ENCODE data around the gene PLCB2.

DNA sequence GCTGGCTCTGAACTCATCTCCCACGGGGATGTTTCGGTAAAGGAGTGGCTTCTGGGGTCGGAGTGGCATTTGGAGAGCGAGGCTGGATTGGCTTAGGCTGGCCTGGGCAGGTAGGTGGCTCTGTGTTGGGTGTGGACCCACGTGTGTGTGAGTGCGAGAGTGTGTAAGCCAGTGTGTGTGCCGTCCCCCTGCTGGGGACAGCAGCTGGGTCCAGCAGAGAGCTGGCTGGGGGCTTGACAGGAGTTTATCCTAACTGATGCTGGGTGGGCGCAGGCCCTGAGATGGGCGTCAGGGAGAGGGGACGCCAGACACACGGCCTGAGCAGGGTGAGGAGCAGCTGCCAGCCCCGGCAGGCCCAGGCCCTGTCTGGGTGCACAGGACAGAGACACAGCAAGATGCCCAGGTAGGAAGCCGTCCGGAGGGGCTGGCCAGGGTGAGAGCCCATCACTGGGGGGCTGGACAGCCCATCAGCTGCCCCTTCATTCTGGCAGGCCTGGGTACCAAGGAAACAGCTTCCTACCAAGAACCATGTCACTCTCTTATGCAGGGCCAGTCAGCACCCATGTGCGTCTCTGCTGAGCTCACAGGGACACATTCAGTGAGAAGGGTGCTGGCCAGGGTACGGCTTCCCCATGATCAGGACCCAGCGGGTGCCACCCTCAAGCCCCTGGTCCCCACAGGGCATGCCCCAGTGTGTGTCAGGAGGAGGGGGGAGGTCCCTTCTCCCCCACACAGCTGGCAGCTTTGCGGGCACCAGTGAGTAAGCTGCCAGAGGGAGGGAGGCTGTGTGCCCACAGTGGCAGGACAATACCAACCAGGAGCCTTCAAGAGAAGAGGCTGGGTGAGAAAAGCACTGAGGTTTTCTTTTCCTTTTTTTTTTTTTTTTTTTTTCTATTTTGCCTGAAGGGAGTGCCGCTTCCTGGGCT lies 67.8 kb downstream of the PLCB2 start:
- TF ChIP-seq, protein P1, sequence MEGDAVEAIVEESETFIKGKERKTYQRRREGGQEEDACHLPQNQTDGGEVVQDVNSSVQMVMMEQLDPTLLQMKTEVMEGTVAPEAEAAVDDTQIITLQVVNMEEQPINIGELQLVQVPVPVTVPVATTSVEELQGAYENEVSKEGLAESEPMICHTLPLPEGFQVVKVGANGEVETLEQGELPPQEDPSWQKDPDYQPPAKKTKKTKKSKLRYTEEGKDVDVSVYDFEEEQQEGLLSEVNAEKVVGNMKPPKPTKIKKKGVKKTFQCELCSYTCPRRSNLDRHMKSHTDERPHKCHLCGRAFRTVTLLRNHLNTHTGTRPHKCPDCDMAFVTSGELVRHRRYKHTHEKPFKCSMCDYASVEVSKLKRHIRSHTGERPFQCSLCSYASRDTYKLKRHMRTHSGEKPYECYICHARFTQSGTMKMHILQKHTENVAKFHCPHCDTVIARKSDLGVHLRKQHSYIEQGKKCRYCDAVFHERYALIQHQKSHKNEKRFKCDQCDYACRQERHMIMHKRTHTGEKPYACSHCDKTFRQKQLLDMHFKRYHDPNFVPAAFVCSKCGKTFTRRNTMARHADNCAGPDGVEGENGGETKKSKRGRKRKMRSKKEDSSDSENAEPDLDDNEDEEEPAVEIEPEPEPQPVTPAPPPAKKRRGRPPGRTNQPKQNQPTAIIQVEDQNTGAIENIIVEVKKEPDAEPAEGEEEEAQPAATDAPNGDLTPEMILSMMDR (IDR thresholded peaks at IDR 0.05; ENCODE audit: insufficient read depth, low read length): no peak
- no peak for TF ChIP-seq POLR2AphosphoS5 (IDR thresholded peaks at IDR 0.05; ENCODE audit: low read depth)
- TF ChIP-seq, protein P2, sequence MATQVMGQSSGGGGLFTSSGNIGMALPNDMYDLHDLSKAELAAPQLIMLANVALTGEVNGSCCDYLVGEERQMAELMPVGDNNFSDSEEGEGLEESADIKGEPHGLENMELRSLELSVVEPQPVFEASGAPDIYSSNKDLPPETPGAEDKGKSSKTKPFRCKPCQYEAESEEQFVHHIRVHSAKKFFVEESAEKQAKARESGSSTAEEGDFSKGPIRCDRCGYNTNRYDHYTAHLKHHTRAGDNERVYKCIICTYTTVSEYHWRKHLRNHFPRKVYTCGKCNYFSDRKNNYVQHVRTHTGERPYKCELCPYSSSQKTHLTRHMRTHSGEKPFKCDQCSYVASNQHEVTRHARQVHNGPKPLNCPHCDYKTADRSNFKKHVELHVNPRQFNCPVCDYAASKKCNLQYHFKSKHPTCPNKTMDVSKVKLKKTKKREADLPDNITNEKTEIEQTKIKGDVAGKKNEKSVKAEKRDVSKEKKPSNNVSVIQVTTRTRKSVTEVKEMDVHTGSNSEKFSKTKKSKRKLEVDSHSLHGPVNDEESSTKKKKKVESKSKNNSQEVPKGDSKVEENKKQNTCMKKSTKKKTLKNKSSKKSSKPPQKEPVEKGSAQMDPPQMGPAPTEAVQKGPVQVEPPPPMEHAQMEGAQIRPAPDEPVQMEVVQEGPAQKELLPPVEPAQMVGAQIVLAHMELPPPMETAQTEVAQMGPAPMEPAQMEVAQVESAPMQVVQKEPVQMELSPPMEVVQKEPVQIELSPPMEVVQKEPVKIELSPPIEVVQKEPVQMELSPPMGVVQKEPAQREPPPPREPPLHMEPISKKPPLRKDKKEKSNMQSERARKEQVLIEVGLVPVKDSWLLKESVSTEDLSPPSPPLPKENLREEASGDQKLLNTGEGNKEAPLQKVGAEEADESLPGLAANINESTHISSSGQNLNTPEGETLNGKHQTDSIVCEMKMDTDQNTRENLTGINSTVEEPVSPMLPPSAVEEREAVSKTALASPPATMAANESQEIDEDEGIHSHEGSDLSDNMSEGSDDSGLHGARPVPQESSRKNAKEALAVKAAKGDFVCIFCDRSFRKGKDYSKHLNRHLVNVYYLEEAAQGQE (IDR thresholded peaks at IDR 0.05; ENCODE audit: insufficient replicate concordance, low read depth): no peak
- TF ChIP-seq GABPA (IDR thresholded peaks at IDR 0.05; ENCODE audit: low read depth): no peak
